Bronchial epithelial cell (primary cell): ENCODE results near the gene ARHGEF38. TPM values are rescaled to one million over a fixed set of nuclear protein-coding genes. Genes with fewer than 3 reads are reported as not detected.

Source experiments
- DNase-seq: peaks from one replicate; pipeline ENCODE4 v3.0.0-alpha.2; 2010; ENCODE audit warnings: low read depth
- FAIRE-seq: peaks from 2 replicates; lab custom pipeline; 2011; peaks lifted over from hg19 to GRCh38; lab: Jason Lieb, UNC
- H3K27me3 ChIP-seq: 2 replicates; pipeline ENCODE4 v1.5.1; 2011; ENCODE audit warnings: low read length; ENCODE audit not compliant: control insufficient read depth, insufficient read depth
- H3K36me3 ChIP-seq: 2 replicates; pipeline ENCODE4 v1.5.1; 2011; ENCODE audit warnings: low read length; ENCODE audit not compliant: control insufficient read depth, insufficient read depth
- H3K4me3 ChIP-seq: 2 replicates; pipeline ENCODE4 v1.5.1; 2011; ENCODE audit warnings: mild to moderate bottlenecking, low read depth, low read length, control low read depth
- CTCF ChIP-seq: IDR thresholded peaks from 2 replicates; pipeline ENCODE4 v1.5.1; 2011; ENCODE audit warnings: mild to moderate bottlenecking, moderate library complexity, low read length, control low read depth, inconsistent platforms; ENCODE audit not compliant: insufficient read depth, severe bottlenecking
- total RNA-seq: library from RNA; depleted of rRNA; stranded (reverse); fragments of >200 nt; gene quantifications from 2 replicates; pipeline ENCODE4 v1.2.1, GENCODE V29; 2014

The ARHGEF38 gene
- total RNA-seq, 1 donor from 2014 or later = not detected

GRCh38 chr4:105586638-105587328, 34.4 kb downstream of the ARHGEF38 start:
- Histone ChIP-seq H3K27me3 (no peaks in the 10 kb centered on the region), H3K4me3 (no peak overlapping the region), H3K36me3 (no peaks in the 10 kb centered on the region)
- DNase-seq = peak; percentile 22
- no peak for TF ChIP-seq CTCF
- FAIRE-seq = no peak

- TF ChIP-seq CTCF = no peak
- FAIRE-seq (no peak), DNase-seq (no peak)
- Histone ChIP-seq H3K27me3 (no peaks in the 10 kb centered on the region), H3K36me3 (no peaks in the 10 kb centered on the region), H3K4me3 (no peak overlapping the region)
Observed at GRCh38 chr4:105587841-105588240, 35.4 kb downstream of the ARHGEF38 start.

- DNase-seq = no peak
- H3K27me3 ChIP-seq = no peaks in the 10 kb centered on the region
- no peak for TF ChIP-seq CTCF
- H3K4me3 ChIP-seq = no peak overlapping the region
- no peaks in the 10 kb centered on the region for H3K36me3 ChIP-seq
- FAIRE-seq = no peak
Observed at GRCh38 chr4:105588252-105588651, 35.8 kb downstream of the ARHGEF38 start.

GRCh38 chr4:105591573-105591972, 39.2 kb downstream of the ARHGEF38 start:
- H3K27me3 ChIP-seq = no peaks in the 10 kb centered on the region
- H3K36me3 ChIP-seq = no peaks in the 10 kb centered on the region
- FAIRE-seq = no peak
- H3K4me3 ChIP-seq = no peak overlapping the region
- DNase-seq = no peak
- no peak for TF ChIP-seq CTCF

GRCh38 chr4:105594099-105595010, 41.9 kb downstream of the ARHGEF38 start:
- no peak overlapping the region for H3K4me3 ChIP-seq
- FAIRE-seq (no peak), DNase-seq (peak; percentile 78)
- H3K36me3 ChIP-seq = no peaks in the 10 kb centered on the region
- no peak for TF ChIP-seq CTCF
- H3K27me3 ChIP-seq = no peaks in the 10 kb centered on the region
